ENCODE results near the gene TADA2A.

The TADA2A gene, protein sequence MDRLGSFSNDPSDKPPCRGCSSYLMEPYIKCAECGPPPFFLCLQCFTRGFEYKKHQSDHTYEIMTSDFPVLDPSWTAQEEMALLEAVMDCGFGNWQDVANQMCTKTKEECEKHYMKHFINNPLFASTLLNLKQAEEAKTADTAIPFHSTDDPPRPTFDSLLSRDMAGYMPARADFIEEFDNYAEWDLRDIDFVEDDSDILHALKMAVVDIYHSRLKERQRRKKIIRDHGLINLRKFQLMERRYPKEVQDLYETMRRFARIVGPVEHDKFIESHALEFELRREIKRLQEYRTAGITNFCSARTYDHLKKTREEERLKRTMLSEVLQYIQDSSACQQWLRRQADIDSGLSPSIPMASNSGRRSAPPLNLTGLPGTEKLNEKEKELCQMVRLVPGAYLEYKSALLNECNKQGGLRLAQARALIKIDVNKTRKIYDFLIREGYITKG

GRCh38 chr17:37406635-37407461, at the start of gene TADA2A, which contains the start of gene ACACA:
Gene TADA2A, plus strand, starts transcription at chr17:37406886. Its CDS starts 4,480 bp downstream, at chr17:37411366.
Gene ACACA, minus strand, starts transcription at chr17:37406836. Its CDS starts 537 bp downstream, at chr17:37406299.
- no peak for FAIRE-seq

GRCh38 chr17:37358098-37358829, 48.4 kb upstream of the TADA2A start:
- no peak for FAIRE-seq

GRCh38 chr17:37358830-37359681, 47.6 kb upstream of the TADA2A start:
- no peak for FAIRE-seq

GRCh38 chr17:37359682-37360188, 47.0 kb upstream of the TADA2A start:
- no peak for FAIRE-seq

GRCh38 chr17:37360632-37361031, 46.1 kb upstream of the TADA2A start:
- FAIRE-seq = no peak

GRCh38 chr17:37361543-37361942, 45.1 kb upstream of the TADA2A start:
- FAIRE-seq = no peak

DNA sequence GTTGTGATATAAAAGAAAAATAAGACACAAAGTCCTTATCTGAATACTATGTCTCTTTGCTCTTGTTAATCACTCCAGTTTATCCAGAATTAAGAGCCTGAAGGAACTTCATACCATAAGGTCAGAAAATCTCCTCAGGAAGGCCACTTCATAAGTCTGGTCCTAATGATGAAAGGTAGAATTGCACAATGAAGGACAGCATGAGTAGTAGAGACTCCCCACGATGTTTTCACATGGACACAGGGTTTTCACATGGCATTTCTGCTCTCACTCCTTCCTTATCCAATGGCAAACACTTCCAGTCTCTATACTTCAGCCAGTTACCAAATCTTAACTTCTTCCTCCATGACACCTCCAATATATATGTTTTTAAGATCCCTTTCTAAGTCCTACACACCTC, 41.1 kb upstream of the TADA2A start:
- no peak for FAIRE-seq

DNA sequence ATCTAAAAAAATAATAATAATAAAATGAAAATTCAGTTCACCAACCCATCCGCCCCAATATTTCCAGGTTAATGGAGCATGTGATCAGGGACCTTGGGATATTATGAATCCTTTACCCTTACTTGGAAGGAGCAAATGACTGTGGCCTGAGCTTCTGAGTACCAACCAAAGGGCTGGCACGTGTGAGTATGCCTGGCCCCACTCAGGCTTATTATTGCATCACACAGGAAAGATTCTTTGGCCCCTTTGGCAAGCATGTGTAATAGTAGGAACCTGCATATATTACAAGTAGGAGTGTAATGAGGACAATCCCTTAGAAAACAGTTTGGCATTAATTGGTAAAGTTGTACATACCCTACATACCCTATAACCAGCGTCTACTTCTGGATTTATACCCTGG, 38.1 kb upstream of the TADA2A start:
- FAIRE-seq = no peak

- FAIRE-seq = no peak
These were observed 33.0 kb upstream of the TADA2A start for GRCh38 chr17:37373530-37374159.

GRCh38 chr17:37375706-37376105, 31.0 kb upstream of the TADA2A start, which contains the start of gene C17orf78:
Gene C17orf78, plus strand, starts transcription at chr17:37375985. Its CDS starts 108 bp downstream, at chr17:37376093.
- FAIRE-seq = no peak

- no peak for FAIRE-seq
These were observed 24.6 kb upstream of the TADA2A start for GRCh38 chr17:37382056-37382455.

- no peak for FAIRE-seq
These were observed 22.0 kb upstream of the TADA2A start for GRCh38 chr17:37384560-37385149.

- no peak for FAIRE-seq
These were observed 21.2 kb upstream of the TADA2A start for GRCh38 chr17:37385474-37385990.

- FAIRE-seq = no peak
These were observed 20.2 kb upstream of the TADA2A start for GRCh38 chr17:37386462-37386861.

DNA sequence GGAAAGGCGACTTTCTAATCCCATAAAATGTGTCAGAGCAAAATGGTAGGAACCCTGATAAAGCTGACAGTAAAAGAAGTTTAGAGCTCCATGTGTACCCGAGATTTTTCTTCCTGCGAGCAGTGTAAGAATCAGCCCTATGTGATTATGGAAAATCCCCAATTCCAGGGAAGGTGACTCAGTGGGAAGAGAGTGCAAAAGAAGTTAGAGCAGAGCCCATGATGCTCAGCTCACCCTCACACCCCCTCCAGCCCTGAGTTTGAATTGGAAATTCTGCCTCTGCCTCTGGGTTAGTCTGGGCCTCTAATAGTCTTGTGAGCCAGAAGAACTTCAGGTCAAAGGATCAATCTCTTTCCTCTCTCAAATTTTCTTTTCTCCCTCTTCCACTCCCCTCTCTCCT, 18.4 kb upstream of the TADA2A start:
- no peak for FAIRE-seq

- no peak for FAIRE-seq
These were observed 17.5 kb upstream of the TADA2A start for GRCh38 chr17:37389160-37389559.

- no peak for FAIRE-seq
These were observed 15.5 kb upstream of the TADA2A start for GRCh38 chr17:37391146-37391545.

- FAIRE-seq = no peak
These were observed 14.6 kb upstream of the TADA2A start for GRCh38 chr17:37392024-37392590.

DNA sequence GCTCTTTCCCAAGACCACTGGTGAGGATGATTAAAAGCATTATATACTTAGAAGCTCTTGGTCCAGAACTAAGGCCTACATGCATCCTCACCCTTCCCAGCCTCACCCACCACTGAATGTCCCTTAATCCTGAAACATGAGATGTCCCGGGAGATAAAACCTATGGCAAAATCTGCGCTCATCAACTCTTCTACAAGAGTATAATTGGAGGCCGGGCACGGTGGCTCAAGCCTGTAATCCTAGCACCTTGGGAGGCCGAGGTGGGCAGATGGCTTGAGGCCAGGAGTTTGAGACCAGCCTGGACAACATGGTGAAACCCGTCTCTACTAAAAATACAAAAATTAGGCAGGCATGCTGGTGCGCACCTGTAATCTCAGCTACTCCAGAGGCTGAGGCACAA, 13.3 kb upstream of the TADA2A start:
- FAIRE-seq = no peak

DNA sequence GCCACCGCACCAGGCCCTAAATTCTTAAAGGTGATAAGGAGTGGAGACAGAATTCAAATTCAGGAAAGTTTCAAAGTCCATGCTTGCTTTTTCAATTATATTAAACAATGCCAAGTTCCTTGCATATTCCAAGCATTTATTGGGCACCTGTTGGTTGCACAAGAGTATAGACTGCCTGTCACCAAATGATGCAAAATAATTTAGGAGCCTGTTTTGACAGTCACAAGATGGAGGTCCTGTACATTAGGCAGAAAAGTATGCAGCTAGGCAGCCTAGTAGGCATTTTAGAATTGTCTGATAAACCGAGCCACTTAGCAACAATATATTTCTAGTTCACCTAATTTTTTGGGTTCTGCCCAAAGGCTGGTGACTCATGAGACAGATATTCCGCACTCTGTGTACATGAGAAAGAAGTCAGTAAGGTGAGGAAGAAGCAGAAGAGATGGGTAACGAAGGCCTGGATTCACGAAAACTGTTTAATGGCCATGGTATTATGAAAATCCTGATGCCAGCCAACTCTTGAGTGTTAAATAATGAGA, 7.4 kb upstream of the TADA2A start:
- no peak for FAIRE-seq
